HG03064 (cell line): ENCODE measurements around the gene PHF2.
"Not testable (repeated sequence)": the region's sequence is repeated elsewhere in the genome, so short reads cannot be mapped to it uniquely, and the experiment has no call there.

ENCODE experiments used
- ATAC-seq: cut with Tn5 transposase; IDR thresholded peaks from one replicate; pipeline ENCODE4 v1.9.1; 2021; ENCODE audit warnings: low read depth; ENCODE audit not compliant: unreplicated experiment

Gene PHF2

DNA sequence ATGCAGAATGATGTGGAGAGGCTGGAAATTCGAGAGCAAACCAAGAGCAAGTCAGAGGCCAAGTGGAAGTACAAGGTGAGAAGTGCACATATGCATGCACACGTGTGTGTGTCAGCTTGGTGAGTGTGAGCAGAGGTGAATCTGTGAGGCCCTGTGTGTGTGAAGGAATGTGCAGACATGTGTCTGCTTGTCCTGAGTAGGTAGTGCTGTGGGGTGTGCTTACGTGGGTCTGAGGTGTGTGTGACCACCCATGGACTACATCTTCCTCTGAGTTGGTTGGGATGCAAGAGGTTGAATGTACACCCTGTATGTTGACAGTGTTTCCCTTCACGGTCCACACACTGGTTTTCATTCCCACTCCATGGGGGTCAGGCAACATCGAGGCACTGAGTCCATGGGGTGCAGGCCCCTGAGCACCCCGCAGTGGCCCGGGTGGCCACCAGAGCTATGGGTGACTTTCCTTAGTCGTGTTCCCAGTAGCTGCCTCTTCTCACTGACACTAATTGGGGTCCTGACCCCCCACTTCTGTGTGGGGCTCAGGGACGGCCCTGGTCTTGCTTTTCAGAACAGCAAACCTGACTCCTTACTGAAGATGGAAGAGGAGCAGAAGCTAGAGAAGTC lies 86.7 kb downstream of the PHF2 start:
- ATAC-seq: no peak

GRCh38 chr9:93663877-93664548 lies 87.6 kb downstream of the PHF2 start:
- no peak for ATAC-seq

- no peak for ATAC-seq
Observed at GRCh38 chr9:93664549-93665120, 88.3 kb downstream of the PHF2 start.

DNA sequence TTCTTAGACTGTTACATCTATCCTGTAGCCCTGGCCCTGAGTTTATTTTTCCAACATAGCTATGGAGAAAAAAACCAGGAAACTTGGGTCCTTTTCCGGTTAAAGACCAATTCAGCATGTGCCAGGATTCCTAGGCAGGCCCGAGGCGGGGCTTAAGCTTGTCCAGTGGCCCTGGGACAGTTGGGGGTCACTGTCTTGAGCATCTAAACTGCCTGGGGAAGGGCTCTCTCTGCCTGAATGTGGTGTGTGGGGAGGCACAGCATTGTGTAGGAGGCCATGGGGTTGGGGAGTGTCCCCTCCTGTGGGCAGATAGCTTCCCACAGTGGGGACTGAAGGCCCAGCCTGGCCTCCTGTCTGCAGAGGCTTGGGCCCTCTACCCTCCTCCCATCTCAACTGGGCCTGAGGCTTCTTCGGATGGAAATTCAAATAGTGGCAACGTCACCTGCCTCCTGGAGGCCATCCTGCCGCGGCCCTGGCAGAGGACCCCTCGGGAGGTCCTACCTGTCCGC lies 88.8 kb downstream of the PHF2 start:
- no peak for ATAC-seq

GRCh38 chr9:93665637-93666438 lies 89.5 kb downstream of the PHF2 start:
- no peak for ATAC-seq

- ATAC-seq: not testable (repeated sequence)
Observed at GRCh38 chr9:93666439-93666784, 90.0 kb downstream of the PHF2 start.

DNA sequence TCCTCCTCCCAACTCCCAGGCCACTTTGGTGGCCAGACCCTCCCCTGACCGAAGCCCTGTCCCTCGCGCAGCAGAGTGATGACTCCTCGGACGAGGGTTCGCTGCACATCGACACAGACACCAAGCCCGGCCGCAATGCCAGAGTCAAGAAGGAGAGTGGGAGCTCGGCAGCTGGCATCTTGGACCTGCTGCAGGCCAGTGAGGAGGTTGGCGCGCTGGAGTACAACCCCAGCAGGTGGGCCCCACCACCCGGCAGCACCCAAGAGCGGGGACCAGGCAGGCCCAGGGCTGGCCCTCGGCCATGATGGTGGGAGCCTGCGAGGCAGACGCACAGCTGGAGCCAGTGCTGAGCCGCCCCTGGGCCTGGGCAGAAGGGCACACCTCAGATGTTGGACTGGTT lies 90.6 kb downstream of the PHF2 start:
- ATAC-seq: no peak

DNA sequence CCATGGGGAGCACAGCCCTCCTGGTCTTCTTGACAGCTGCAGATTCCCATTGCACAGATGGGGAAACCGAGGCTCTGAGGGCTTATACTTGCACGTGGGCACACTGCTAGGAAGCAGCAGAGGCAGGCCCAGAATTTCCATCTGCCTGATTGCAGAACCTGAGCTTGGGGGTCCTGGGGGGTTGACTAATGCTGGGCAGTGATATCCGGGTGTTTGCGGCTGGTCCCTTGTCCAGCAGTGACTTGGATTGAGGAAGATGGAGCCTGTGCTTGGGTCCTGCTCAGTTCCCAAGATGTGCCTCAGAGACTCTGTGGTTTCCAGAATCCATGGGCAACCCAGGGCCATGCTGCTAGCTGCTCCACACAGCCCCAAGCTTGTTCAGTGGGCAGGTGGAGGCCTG lies 91.2 kb downstream of the PHF2 start:
- no peak for ATAC-seq

- no peak for ATAC-seq
Observed at GRCh38 chr9:93668261-93668871, 92.0 kb downstream of the PHF2 start.

GRCh38 chr9:93669116-93669957 lies 93.0 kb downstream of the PHF2 start:
- no peak for ATAC-seq

DNA sequence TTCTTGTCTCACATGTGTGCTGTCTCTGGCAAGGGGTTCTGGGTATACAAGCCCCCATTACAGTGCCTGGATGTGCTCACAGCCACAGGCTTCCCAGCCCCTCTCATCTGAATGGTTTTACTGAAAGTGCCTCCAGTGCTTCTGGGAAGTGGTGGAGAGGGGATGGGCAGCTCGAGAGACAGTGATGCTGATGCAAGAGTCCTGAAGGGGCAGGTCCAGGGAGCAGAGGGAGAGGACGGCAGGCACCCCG lies 93.5 kb downstream of the PHF2 start:
- no peak for ATAC-seq

DNA sequence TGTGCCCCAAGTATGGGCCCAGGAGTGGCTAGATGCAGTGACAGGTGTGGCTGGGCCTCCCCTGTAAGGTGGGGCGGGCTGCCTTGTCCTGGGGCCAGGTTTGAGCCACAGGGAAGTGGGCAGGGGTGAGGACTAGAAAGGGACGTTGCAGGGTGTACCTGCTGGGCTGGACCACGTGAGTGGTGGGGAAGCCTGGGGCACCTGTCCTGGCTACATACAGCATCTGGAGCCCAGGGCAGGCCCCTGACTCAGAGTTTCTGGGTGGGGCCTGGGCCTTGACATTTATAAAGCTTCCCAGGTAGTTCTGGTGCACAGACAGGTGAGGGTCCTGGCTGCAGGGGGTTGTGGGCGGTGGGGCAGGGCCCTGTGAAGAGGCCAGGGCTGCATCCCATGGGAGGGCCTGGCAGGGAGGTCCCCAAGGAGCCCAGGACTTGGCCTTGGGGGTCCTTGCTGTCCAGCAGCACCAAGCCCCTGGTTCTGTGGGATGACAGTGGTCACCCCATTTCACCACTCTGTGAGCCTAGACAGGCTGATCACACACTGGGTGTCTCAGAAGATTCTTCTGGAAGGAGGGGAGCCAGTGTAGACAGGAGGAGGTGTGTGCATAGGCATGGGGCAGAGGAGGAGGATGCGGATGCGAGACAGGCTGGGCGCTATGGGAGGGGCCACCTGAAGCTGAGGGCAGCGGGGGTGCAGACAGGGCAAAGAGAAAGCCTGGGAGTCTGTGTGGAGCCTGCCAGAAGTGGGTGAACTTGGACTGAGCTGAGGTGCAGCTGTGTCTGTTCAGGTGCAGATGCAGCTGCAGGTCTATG lies 94.0 kb downstream of the PHF2 start:
- ATAC-seq: no peak

DNA sequence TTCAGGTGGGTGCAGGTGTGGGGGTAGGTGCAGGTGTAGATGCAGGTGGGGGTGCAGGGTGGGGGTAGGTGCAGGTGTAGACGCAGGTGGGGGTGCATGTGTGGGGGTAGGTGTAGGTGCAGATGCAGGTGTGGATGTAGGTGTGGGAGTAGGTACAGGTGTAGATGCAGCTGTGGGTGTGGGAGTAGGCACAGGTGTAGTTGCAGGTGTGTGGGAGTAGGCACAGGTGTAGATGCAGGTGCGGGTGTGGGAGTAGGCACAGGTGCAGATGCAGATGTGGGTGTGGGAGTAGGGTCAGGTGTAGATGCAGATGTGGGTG lies 94.6 kb downstream of the PHF2 start:
- no peak for ATAC-seq

DNA sequence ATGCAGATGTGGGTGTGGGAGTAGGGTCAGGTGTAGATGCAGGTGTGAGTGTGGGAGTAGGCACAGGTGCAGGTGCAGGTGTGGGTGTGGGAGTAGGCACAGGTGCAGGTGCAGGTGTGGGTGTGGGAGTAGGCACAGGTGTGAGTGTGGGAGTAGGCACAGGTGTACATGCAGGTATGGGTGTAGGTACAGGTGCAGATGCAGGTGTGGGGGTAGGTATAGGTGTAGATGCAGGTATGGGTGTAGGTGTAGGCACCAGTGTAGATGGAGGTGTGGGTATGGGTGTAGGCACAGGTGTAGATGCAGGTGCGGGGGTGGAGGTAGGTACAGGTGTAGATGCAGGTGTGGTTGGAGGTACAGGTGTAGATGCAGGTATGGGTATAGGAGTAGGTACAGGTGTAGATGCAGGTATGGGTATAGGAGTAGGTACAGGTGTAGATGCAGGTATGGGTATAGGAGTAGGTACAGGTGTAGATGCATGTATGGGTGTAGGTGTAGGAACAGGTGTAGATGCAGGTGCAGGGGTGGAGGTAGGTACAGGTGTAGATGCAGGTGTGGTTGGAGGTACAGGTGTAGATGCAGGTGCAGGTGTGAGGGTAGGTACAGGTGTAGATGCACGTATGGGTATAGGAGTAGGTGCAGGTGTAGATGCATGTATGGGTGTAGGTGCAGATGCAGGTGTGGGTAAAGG lies 96.1 kb downstream of the PHF2 start:
- not testable (repeated sequence) for ATAC-seq

- no peak for ATAC-seq
Observed at GRCh38 chr9:93673021-93673838, 96.8 kb downstream of the PHF2 start.

DNA sequence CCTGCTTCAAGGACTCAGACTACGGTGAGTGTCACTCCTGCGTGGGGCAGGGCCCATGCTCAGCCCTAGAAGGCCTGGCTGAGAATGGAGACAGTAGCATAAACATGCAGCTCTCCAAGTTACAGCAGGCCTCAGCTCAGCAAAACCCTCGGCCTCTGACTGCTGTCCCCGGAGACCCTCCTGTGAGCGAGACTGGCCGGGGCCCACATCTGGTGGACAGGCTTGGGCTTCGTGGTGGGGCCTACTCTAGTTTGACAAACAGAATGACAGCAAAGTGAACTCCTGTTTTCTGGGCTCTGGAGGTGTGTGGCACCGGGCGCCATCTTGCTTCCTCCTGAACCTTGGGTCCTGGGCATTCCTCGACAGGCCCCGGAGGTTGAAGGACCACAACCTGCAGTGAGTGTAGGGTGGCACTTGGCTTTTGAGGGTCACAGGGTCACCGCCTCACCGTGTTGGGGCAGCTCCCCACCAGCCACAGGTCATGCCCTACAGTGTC lies 97.5 kb downstream of the PHF2 start:
- no peak for ATAC-seq

GRCh38 chr9:93674580-93675335 lies 98.4 kb downstream of the PHF2 start:
- ATAC-seq: no peak
